Measurements from ENCODE around the gene CALR.
"Not testable (repeated sequence)": the region's sequence is repeated elsewhere in the genome, so short reads cannot be mapped to it uniquely, and the experiment has no call there.

CALR gene

GRCh38 chr19:12937927-12938778 is at the start of gene CALR:
Gene CALR (plus strand): TSS chr19:12938609. CDS start chr19:12938680, 71 bp downstream.
- peak; percentile 98 for DNase-seq

GRCh38 chr19:12890299-12890786 is 48.1 kb upstream of the CALR start:
- not testable (repeated sequence) for DNase-seq

- DNase-seq = peak; percentile 98
Observed at GRCh38 chr19:12890787-12891552, 47.4 kb upstream of the CALR start, which contains the start of gene GCDH. Gene GCDH (plus strand): TSS chr19:12891160. CDS start chr19:12891305, 145 bp downstream.

GRCh38 chr19:12891553-12892021 is 46.8 kb upstream of the CALR start:
- no peak for DNase-seq

GRCh38 chr19:12893582-12893981 is 44.8 kb upstream of the CALR start:
- DNase-seq = no peak

GRCh38 chr19:12896460-12896859 is 41.9 kb upstream of the CALR start:
- no peak for DNase-seq

GRCh38 chr19:12899891-12900518 is 38.4 kb upstream of the CALR start:
- no peak for DNase-seq

GRCh38 chr19:12907166-12907565 is 31.2 kb upstream of the CALR start:
- DNase-seq = no peak

- DNase-seq = no peak
Observed at GRCh38 chr19:12912571-12912970, 25.8 kb upstream of the CALR start.

- DNase-seq = peak; percentile 94
Observed at GRCh38 chr19:12913011-12913561, 25.3 kb upstream of the CALR start.

- DNase-seq = no peak
Observed at GRCh38 chr19:12913851-12914690, 24.3 kb upstream of the CALR start.

- not testable (repeated sequence) for DNase-seq
Observed at GRCh38 chr19:12915860-12916259, 22.5 kb upstream of the CALR start.

GRCh38 chr19:12918253-12918652 is 20.2 kb upstream of the CALR start:
- no peak for DNase-seq

GRCh38 chr19:12921047-12921446 is 17.4 kb upstream of the CALR start:
- DNase-seq = no peak

- no peak for DNase-seq
Observed at GRCh38 chr19:12922959-12923358, 15.4 kb upstream of the CALR start.

GRCh38 chr19:12924621-12925310 is 13.6 kb upstream of the CALR start:
- DNase-seq = no peak

- no peak for DNase-seq
Observed at GRCh38 chr19:12930002-12930645, 8.3 kb upstream of the CALR start.

GRCh38 chr19:12932392-12933286 is 5.8 kb upstream of the CALR start:
- no peak for DNase-seq

- peak; percentile 72 for DNase-seq
Observed at GRCh38 chr19:12933287-12934072, 4.9 kb upstream of the CALR start, which contains the start of gene FARSA. Gene FARSA (minus strand): TSS chr19:12933711. CDS start chr19:12933696, 15 bp downstream.

Measured in NCI-H1694 (cell line).